CD4-positive, alpha-beta T cell treated with Interferon gamma for 1 hour (primary cell): ENCODE measurements around the gene ABCC4.

Experiments used
- DNase-seq: peaks from one replicate; pipeline ENCODE4 v3.0.0-alpha.2; 2020

Gene ABCC4

DNA sequence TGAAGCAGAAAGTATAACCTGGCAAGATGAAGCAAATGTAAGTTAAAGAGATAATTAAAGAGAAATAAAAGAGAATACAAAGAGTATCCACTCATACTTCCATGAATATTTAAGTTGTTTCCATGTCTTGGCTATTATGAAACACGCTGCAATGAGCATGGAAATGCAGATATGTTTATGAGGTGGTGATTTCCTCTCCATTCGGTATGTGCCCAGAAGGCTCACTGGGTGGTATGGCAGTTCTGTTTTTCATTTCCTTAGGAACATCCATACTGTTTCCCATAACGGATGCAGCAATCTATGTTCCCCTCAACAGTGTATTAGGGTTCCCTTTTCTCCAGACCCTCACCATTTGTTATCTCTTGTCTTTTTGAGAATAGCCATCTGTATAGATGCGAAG lies 316.3 kb downstream of the ABCC4 start:
- no peak for DNase-seq

DNA sequence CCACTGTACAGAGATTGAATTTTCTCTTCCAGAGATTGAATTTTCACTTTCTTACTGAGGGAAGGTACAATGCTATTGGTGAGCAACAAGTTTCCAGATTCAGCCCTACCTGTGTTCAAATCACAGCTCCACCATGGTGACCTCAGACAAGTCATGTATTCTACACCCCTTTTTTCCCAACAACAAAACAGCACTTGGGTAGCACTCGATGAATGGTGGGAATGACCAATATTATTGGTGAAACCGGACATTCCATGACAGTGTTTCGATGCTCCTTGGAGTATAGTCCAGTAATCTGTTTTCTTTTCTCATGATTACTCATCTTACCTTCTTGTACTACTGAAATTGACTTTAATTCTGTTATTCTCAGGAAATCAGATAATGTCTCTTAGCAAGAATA lies 322.7 kb downstream of the ABCC4 start:
- no peak for DNase-seq

DNA sequence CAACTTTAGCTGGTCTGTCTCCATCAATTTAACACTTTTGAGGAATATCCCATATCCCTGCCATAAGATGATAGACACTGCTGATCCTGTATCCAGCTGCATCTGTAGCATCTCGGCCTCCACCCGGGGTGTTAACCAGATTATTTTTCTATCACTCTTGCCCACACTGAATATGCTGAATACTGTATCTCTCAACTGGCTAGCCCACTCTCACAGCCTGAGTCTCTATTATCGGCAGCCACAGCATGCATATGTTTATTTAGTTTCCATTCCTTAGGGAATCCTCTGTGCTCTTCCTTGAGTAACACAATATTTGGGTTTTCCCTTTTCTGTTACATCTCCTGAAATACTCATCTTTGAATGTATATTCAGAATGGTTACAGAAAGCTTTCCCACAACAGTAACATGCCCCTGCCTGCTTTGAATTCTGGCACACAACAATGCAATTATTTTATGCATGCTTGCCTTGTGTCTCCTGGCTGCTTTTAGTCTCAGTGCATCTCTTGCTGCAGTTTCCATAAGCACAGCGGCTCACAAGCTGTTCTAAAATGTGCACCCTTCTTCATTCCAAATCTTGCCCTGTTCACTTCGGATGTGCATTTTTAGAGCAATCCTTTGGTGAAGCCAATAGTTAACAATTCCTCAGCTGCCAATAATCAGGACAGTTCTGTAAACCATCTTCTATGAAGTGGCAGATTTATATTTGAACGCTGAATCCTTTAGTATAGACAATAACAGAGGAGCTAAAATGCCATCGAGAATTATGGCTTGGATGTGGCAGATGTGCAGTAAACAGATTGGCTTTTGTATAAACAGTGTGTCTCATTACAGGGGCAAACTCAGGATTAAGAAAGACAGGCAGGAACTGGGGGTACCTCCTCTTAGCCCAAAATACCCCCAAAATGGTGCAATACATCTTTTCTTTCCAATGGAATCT lies 327.0 kb downstream of the ABCC4 start:
- DNase-seq = no peak

DNA sequence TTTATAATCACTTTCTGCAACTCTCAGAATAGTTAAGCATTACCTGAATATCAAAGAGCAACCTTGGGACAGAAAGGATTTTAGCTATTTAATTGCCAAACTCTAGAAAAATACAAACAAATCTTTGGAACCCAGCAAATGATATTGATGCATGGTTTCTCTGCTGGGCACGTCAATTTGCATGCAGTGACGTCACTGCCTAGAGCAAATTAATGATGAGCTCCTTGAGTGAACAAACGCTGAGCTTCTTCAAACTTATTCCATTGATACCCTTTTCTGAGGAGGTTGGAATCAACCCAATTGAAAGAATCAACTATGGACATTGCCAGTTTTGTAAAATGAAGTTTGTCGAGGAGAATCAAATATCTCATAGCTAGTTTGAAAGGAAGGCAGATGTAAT lies 329.0 kb downstream of the ABCC4 start:
- no peak for DNase-seq
